ENCODE data around the gene SNRPA.

Gene SNRPA

DNA sequence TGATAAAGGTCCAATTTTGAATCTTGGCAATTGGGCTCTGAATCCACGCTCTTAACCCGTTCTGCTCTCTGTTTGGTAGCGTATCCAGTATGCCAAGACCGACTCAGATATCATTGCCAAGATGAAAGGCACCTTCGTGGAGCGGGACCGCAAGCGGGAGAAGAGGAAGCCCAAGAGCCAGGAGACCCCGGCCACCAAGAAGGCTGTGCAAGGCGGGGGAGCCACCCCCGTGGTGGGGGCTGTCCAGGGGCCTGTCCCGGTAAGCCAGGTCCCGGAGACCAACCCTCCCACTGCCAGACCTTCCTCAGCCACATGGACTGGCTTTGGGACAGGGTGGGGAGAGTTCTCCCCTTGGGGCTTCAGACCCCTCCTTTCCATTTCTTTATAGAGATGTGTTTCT is 8.3 kb downstream of the SNRPA start:
- ATAC-seq, result no peak
- TF ChIP-seq, protein P1, sequence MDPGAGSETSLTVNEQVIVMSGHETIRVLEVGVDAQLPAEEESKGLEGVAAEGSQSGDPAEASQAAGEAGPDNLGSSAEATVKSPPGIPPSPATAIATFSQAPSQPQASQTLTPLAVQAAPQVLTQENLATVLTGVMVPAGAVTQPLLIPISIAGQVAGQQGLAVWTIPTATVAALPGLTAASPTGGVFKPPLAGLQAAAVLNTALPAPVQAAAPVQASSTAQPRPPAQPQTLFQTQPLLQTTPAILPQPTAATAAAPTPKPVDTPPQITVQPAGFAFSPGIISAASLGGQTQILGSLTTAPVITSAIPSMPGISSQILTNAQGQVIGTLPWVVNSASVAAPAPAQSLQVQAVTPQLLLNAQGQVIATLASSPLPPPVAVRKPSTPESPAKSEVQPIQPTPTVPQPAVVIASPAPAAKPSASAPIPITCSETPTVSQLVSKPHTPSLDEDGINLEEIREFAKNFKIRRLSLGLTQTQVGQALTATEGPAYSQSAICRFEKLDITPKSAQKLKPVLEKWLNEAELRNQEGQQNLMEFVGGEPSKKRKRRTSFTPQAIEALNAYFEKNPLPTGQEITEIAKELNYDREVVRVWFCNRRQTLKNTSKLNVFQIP (CRISPR knock-in tag; IDR thresholded peaks at IDR 0.05; ENCODE audit: borderline replicate concordance, low read depth), result no peak
- TF ChIP-seq PPARA (CRISPR knock-in tag; IDR thresholded peaks at IDR 0.05; ENCODE audit: borderline replicate concordance) (no peak), ZFP3 (CRISPR knock-in tag; IDR thresholded peaks at IDR 0.05) (no peak), ESRRG (CRISPR knock-in tag; IDR thresholded peaks at IDR 0.05) (no peak), ISL1 (CRISPR knock-in tag; IDR thresholded peaks at IDR 0.05) (no peak), TCF4 (CRISPR knock-in tag; IDR thresholded peaks at IDR 0.05; ENCODE audit: borderline replicate concordance) (no peak), GLIS3 (CRISPR knock-in tag; IDR thresholded peaks at IDR 0.05) (no peak), OSR1 (CRISPR knock-in tag; IDR thresholded peaks at IDR 0.05) (no peak), CSDC2 (CRISPR knock-in tag; IDR thresholded peaks at IDR 0.05) (no peak), ARNTL (CRISPR knock-in tag; IDR thresholded peaks at IDR 0.05; ENCODE audit: borderline replicate concordance, low read depth) (no peak), ZC3H10 (CRISPR knock-in tag; IDR thresholded peaks at IDR 0.05) (no peak), ZNF8 (CRISPR knock-in tag; IDR thresholded peaks at IDR 0.05) (no peak), ZFP30 (CRISPR knock-in tag; IDR thresholded peaks at IDR 0.05) (no peak), TOX (CRISPR knock-in tag; IDR thresholded peaks at IDR 0.05; ENCODE audit: borderline replicate concordance) (no peak)
- TF ChIP-seq, protein P2, sequence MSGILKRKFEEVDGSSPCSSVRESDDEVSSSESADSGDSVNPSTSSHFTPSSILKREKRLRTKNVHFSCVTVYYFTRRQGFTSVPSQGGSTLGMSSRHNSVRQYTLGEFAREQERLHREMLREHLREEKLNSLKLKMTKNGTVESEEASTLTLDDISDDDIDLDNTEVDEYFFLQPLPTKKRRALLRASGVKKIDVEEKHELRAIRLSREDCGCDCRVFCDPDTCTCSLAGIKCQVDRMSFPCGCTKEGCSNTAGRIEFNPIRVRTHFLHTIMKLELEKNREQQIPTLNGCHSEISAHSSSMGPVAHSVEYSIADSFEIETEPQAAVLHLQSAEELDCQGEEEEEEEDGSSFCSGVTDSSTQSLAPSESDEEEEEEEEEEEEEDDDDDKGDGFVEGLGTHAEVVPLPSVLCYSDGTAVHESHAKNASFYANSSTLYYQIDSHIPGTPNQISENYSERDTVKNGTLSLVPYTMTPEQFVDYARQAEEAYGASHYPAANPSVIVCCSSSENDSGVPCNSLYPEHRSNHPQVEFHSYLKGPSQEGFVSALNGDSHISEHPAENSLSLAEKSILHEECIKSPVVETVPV (CRISPR knock-in tag; IDR thresholded peaks at IDR 0.05), result no peak
- TF ChIP-seq, protein P3, sequence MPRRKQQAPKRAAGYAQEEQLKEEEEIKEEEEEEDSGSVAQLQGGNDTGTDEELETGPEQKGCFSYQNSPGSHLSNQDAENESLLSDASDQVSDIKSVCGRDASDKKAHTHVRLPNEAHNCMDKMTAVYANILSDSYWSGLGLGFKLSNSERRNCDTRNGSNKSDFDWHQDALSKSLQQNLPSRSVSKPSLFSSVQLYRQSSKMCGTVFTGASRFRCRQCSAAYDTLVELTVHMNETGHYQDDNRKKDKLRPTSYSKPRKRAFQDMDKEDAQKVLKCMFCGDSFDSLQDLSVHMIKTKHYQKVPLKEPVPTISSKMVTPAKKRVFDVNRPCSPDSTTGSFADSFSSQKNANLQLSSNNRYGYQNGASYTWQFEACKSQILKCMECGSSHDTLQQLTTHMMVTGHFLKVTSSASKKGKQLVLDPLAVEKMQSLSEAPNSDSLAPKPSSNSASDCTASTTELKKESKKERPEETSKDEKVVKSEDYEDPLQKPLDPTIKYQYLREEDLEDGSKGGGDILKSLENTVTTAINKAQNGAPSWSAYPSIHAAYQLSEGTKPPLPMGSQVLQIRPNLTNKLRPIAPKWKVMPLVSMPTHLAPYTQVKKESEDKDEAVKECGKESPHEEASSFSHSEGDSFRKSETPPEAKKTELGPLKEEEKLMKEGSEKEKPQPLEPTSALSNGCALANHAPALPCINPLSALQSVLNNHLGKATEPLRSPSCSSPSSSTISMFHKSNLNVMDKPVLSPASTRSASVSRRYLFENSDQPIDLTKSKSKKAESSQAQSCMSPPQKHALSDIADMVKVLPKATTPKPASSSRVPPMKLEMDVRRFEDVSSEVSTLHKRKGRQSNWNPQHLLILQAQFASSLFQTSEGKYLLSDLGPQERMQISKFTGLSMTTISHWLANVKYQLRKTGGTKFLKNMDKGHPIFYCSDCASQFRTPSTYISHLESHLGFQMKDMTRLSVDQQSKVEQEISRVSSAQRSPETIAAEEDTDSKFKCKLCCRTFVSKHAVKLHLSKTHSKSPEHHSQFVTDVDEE (CRISPR knock-in tag; IDR thresholded peaks at IDR 0.05), result no peak

DNA sequence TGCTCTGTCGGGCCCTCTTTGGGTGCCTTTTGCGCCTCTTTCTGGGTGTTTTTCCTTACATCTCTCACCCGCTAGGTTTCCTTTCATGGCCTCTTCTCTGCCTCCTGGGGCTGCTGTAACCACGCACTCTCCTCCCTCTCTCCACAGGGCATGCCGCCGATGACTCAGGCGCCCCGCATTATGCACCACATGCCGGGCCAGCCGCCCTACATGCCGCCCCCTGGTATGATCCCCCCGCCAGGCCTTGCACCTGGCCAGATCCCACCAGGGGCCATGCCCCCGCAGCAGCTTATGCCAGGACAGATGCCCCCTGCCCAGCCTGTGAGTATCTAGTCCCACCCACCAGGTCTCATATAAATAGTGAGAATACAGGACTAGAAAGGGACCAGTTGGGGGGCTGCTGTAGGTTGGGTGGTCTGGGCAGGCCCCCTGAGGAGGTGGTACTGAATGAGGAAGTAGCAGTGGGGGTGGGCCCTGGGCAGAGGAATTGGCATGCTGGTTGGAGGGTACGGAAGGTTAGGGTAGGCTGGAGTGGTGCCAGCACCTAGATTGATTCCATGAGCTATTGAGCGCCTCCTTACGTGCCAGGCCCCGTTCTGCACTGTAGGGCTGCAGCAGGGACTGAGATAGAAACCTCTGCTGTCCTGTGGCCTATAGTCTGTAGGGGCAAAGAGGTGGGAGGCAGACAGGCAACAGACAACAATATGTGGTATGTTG is 11.9 kb downstream of the SNRPA start:
- ATAC-seq, result no peak
- no peak for TF ChIP-seq ZFP3 (CRISPR knock-in tag; IDR thresholded peaks at IDR 0.05)

DNA sequence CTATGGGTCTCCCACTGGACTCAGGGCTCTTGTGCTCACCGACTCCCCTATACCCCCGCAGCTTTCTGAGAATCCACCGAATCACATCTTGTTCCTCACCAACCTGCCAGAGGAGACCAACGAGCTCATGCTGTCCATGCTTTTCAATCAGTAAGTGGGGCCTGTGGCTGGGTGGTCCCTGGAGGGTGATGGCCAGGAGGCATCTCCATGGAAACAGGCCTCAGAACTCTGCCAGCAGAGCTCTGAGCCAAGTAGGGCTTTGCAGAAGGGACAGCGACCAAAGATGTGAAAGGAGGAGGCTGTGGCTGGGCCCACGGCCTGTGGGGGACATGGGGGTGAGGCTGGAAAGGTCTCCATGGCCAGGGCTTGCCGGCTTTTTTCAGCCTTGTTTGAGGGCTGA is 12.5 kb downstream of the SNRPA start:
- ATAC-seq, result no peak
- TF ChIP-seq, protein P2 (CRISPR knock-in tag; IDR thresholded peaks at IDR 0.05), result no peak
- no peak for TF ChIP-seq TOX (CRISPR knock-in tag; IDR thresholded peaks at IDR 0.05; ENCODE audit: borderline replicate concordance)
- TF ChIP-seq, protein P4, sequence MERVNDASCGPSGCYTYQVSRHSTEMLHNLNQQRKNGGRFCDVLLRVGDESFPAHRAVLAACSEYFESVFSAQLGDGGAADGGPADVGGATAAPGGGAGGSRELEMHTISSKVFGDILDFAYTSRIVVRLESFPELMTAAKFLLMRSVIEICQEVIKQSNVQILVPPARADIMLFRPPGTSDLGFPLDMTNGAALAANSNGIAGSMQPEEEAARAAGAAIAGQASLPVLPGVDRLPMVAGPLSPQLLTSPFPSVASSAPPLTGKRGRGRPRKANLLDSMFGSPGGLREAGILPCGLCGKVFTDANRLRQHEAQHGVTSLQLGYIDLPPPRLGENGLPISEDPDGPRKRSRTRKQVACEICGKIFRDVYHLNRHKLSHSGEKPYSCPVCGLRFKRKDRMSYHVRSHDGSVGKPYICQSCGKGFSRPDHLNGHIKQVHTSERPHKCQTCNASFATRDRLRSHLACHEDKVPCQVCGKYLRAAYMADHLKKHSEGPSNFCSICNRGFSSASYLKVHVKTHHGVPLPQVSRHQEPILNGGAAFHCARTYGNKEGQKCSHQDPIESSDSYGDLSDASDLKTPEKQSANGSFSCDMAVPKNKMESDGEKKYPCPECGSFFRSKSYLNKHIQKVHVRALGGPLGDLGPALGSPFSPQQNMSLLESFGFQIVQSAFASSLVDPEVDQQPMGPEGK (CRISPR knock-in tag; IDR thresholded peaks at IDR 0.05; ENCODE audit: borderline replicate concordance), result no peak
- TF ChIP-seq, protein P1 (CRISPR knock-in tag; IDR thresholded peaks at IDR 0.05; ENCODE audit: borderline replicate concordance, low read depth), result no peak
- TF ChIP-seq SNAI2 (CRISPR knock-in tag; IDR thresholded peaks at IDR 0.05), result no peak
- no peak for TF ChIP-seq GLIS3 (CRISPR knock-in tag; IDR thresholded peaks at IDR 0.05)
- no peak for TF ChIP-seq ZC3H10 (CRISPR knock-in tag; IDR thresholded peaks at IDR 0.05)
- TF ChIP-seq, protein P5, sequence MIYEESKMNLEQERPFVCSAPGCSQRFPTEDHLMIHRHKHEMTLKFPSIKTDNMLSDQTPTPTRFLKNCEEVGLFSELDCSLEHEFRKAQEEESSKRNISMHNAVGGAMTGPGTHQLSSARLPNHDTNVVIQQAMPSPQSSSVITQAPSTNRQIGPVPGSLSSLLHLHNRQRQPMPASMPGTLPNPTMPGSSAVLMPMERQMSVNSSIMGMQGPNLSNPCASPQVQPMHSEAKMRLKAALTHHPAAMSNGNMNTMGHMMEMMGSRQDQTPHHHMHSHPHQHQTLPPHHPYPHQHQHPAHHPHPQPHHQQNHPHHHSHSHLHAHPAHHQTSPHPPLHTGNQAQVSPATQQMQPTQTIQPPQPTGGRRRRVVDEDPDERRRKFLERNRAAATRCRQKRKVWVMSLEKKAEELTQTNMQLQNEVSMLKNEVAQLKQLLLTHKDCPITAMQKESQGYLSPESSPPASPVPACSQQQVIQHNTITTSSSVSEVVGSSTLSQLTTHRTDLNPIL (CRISPR knock-in tag; IDR thresholded peaks at IDR 0.05; ENCODE audit: low read depth), result no peak
- no peak for TF ChIP-seq ZFP3 (CRISPR knock-in tag; IDR thresholded peaks at IDR 0.05)
- TF ChIP-seq OSR1 (CRISPR knock-in tag; IDR thresholded peaks at IDR 0.05), result no peak
